H1 (cell line): ENCODE results near the gene PIGS. TPM values are rescaled to one million over a fixed set of nuclear protein-coding genes. Genes with fewer than 3 reads are reported as not detected.

Experiments used
- CTCF ChIA-PET: fragments of 300-600 bp; sonication (Branson Sonifier 250); formaldehyde crosslinking; loops from one replicate; lab custom pipeline; 2021; ENCODE audit not compliant: partially characterized antibody; lab: Charles Lee
- POLR2A ChIA-PET: fragments of 300-600 bp; sonication (Branson Sonifier 250); formaldehyde crosslinking; loops from one replicate; lab custom pipeline; 2021; ENCODE audit warnings: inconsistent platforms; ENCODE audit not compliant: partially characterized antibody; lab: Charles Lee
- DNase-seq, 2 experiments: peaks; one replicate each; pipeline versions ENCODE4 v3.0.0 to v3.0.0-alpha.2; 2010 to 2022; ENCODE audit warnings: low spot score in 2 of 2, low read depth in 1 of 2, mixed read lengths in 1 of 2
- FAIRE-seq: peaks from 2 replicates; lab custom pipeline; 2011; peaks lifted over from hg19 to GRCh38; lab: Jason Lieb, UNC
- H2AFZ ChIP-seq: 2 replicates; pipeline ENCODE4 v1.8.1; 2012; ENCODE audit warnings: low read length, inconsistent platforms
- H2AK5ac ChIP-seq: 2 replicates; pipeline ENCODE4 v1.6.1; 2013; ENCODE audit warnings: low read depth, low read length
- H2BK120ac ChIP-seq: replicated peaks from 2 replicates; pipeline ENCODE3; 2013; ENCODE audit warnings: low read depth, low read length, inconsistent platforms
- H2BK12ac ChIP-seq: 2 replicates; pipeline ENCODE4 v1.6.1; 2013; ENCODE audit warnings: low read depth, low read length
- H2BK15ac ChIP-seq: 2 replicates; pipeline ENCODE4 v1.6.1; 2013; ENCODE audit warnings: low read length
- H2BK20ac ChIP-seq: 2 replicates; pipeline ENCODE4 v1.6.1; 2013; ENCODE audit warnings: low read length
- H2BK5ac ChIP-seq: 2 replicates; pipeline ENCODE4 v1.6.1; 2013; ENCODE audit warnings: low read depth, low read length
- H3K14ac ChIP-seq: 2 replicates; pipeline ENCODE4 v1.6.1; 2013; ENCODE audit warnings: inconsistent platforms; ENCODE audit not compliant: insufficient read length
- H3K18ac ChIP-seq: 2 replicates; pipeline ENCODE4 v1.6.1; 2013; ENCODE audit warnings: low read length; ENCODE audit errors: extremely low read depth
- H3K23ac ChIP-seq: 2 replicates; pipeline ENCODE4 v1.6.1; 2013; ENCODE audit warnings: inconsistent platforms; ENCODE audit not compliant: insufficient read length
- H3K23me2 ChIP-seq: 2 replicates; pipeline ENCODE4 v1.6.1; 2013; ENCODE audit warnings: low read depth, low read length
- H3K27ac ChIP-seq: 2 replicates; pipeline ENCODE4 v1.6.1; 2011; ENCODE audit warnings: low read depth, low read length, inconsistent platforms
- H3K27me3 ChIP-seq, 4 experiments: replicated peaks in 1 of 4; 1 replicate in 1 of 4; 2 replicates in 3 of 4; pipeline versions ENCODE4 v1.6.1 to v1.8.1; 2011 to 2013; ENCODE audit warnings: low read length in 3 of 4, mild to moderate bottlenecking in 3 of 4, inconsistent platforms in 2 of 4, mixed read lengths in 2 of 4, moderate library complexity in 1 of 4; ENCODE audit not compliant: control insufficient read depth in 3 of 4, insufficient read depth in 3 of 4; ENCODE audit errors: extremely low read depth in 1 of 4
- H3K36me3 ChIP-seq, 4 experiments: 2 replicates each; pipeline versions ENCODE4 v1.6.1 to v1.8.1; 2011 to 2013; ENCODE audit warnings: mild to moderate bottlenecking in 4 of 4, low read length in 3 of 4, moderate library complexity in 2 of 4, control low read depth in 1 of 4, inconsistent platforms in 1 of 4; ENCODE audit not compliant: insufficient read depth in 4 of 4, control insufficient read depth in 2 of 4
- H3K4ac ChIP-seq: replicated peaks from 2 replicates; pipeline ENCODE3; 2013; ENCODE audit warnings: low read length, low read depth, mixed read lengths, inconsistent platforms; ENCODE audit not compliant: insufficient read length
- H3K4me1 ChIP-seq, 4 experiments: replicated peaks in 1 of 4; 1 replicate in 1 of 4; 2 replicates in 3 of 4; pipeline versions ENCODE4 v1.6.1 to v1.8.1; 2011 to 2013; ENCODE audit warnings: low read length in 3 of 4, inconsistent platforms in 2 of 4, mixed read lengths in 1 of 4; ENCODE audit not compliant: insufficient read depth in 4 of 4, control insufficient read depth in 3 of 4
- H3K4me2 ChIP-seq, 2 experiments: 2 replicates each; pipeline versions ENCODE4 v1.6.1 to v1.8.1; 2011 to 2013; ENCODE audit warnings: low read depth in 2 of 2, low read length in 2 of 2, control low read depth in 1 of 2, inconsistent platforms in 1 of 2, mild to moderate bottlenecking in 1 of 2; ENCODE audit not compliant: insufficient read depth in 1 of 2
- H3K4me3 ChIP-seq, 4 experiments: fragments of 200-600, 300-600 bp in 1 of 4; sonication (generic), shearing (Covaris generic), sonication (Bioruptor Twin) in 1 of 4; 2 replicates each; pipeline versions ENCODE4 v1.5.1 to v1.8.1; 2011 to 2016; ENCODE audit warnings: low read length in 4 of 4, low read depth in 3 of 4, control low read depth in 2 of 4, inconsistent platforms in 2 of 4, mild to moderate bottlenecking in 2 of 4, mixed read lengths in 1 of 4, moderate library complexity in 1 of 4; ENCODE audit not compliant: insufficient read depth in 2 of 4; ENCODE audit errors: extremely low read depth in 1 of 4
- H3K56ac ChIP-seq: replicated peaks from 2 replicates; pipeline ENCODE3; 2013; ENCODE audit warnings: low read depth, mild to moderate bottlenecking, mixed read lengths, low read length, inconsistent platforms; ENCODE audit not compliant: insufficient read length
- H3K79me1 ChIP-seq: 2 replicates; pipeline ENCODE4 v1.6.1; 2013; ENCODE audit warnings: low read depth, low read length, control low read depth
- H3K79me2 ChIP-seq, 2 experiments: 2 replicates each; pipeline versions ENCODE4 v1.6.1 to v1.8.1; 2012 to 2013; ENCODE audit warnings: low read length in 2 of 2, mild to moderate bottlenecking in 2 of 2, inconsistent platforms in 1 of 2; ENCODE audit not compliant: insufficient read depth in 2 of 2, control insufficient read depth in 1 of 2
- H3K9ac ChIP-seq, 4 experiments: replicated peaks in 1 of 4; 1 replicate in 1 of 4; 2 replicates in 3 of 4; pipeline versions ENCODE4 v1.6.1 to v1.8.1; 2011 to 2013; ENCODE audit warnings: low read depth in 3 of 4, low read length in 3 of 4, control low read depth in 2 of 4, mild to moderate bottlenecking in 2 of 4, moderate library complexity in 2 of 4, inconsistent platforms in 1 of 4; ENCODE audit errors: extremely low read depth in 1 of 4
- H3K9me3 ChIP-seq, 2 experiments: 2 replicates each; pipeline versions ENCODE4 v1.6.1 to v1.8.1; 2012 to 2013; ENCODE audit warnings: mild to moderate bottlenecking in 2 of 2, moderate library complexity in 2 of 2, control low read depth in 1 of 2, inconsistent platforms in 1 of 2, low read depth in 1 of 2, low read length in 1 of 2, mixed read lengths in 1 of 2; ENCODE audit not compliant: insufficient read depth in 2 of 2
- H4K20me1 ChIP-seq, 2 experiments: replicated peaks in 1 of 2; 2 replicates each; pipeline versions ENCODE3 to v1.8.1; 2011 to 2013; ENCODE audit warnings: inconsistent platforms in 2 of 2, low read length in 2 of 2, mild to moderate bottlenecking in 1 of 2; ENCODE audit not compliant: insufficient read depth in 2 of 2, control insufficient read depth in 1 of 2
- H4K5ac ChIP-seq: 2 replicates; pipeline ENCODE4 v1.6.1; 2013; ENCODE audit warnings: low read length, low read depth, mixed read lengths, inconsistent platforms; ENCODE audit not compliant: insufficient read length
- H4K8ac ChIP-seq: 2 replicates; pipeline ENCODE4 v1.8.0; 2013; ENCODE audit warnings: mild to moderate bottlenecking, moderate library complexity, low read length, inconsistent platforms; ENCODE audit not compliant: insufficient read depth; ENCODE audit errors: extremely low read depth
- H4K91ac ChIP-seq: replicated peaks from 2 replicates; pipeline ENCODE3; 2013; ENCODE audit warnings: low read length, mixed read lengths, inconsistent platforms; ENCODE audit not compliant: insufficient read length
- BCL11A ChIP-seq, 2 experiments: IDR thresholded peaks; one replicate each; pipeline ENCODE4 v1.6.1; 2011; ENCODE audit warnings: low read depth in 2 of 2, low read length in 2 of 2, mild to moderate bottlenecking in 2 of 2
- BRCA1 ChIP-seq: IDR thresholded peaks from 2 replicates; pipeline ENCODE4 v1.6.1; 2012; ENCODE audit warnings: low read depth, low read length, improper control_type of control experiment
- CBX8 ChIP-seq: fragments of 300-800, 300-1000 bp; sonication (generic); IDR thresholded peaks from 2 replicates; pipeline ENCODE4 v1.7.1; 2016; ENCODE audit warnings: low read depth, low read length, borderline replicate concordance
- EP300 ChIP-seq, 2 experiments: IDR thresholded peaks; 1 replicate in 1 of 2; 2 replicates in 1 of 2; pipeline ENCODE4 v1.6.1; 2011 to 2012; ENCODE audit warnings: low read depth in 2 of 2, low read length in 2 of 2, mild to moderate bottlenecking in 2 of 2, borderline replicate concordance in 1 of 2, inconsistent platforms in 1 of 2, moderate library complexity in 1 of 2
- PHF8 ChIP-seq: fragments of 200-600 bp; sonication (generic); conservative IDR thresholded peaks from 2 replicates; pipeline ENCODE4 v1.7.1; 2012; ENCODE audit warnings: low read depth, mild to moderate bottlenecking, inconsistent platforms, low read length, moderate library complexity
- POU5F1 ChIP-seq: IDR thresholded peaks from 2 replicates; pipeline ENCODE4 v1.6.1; 2011; ENCODE audit warnings: low read depth, mild to moderate bottlenecking, low read length, moderate library complexity
- RXRA ChIP-seq: IDR thresholded peaks from 2 replicates; pipeline ENCODE4 v1.6.1; 2011; ENCODE audit warnings: low read depth, mild to moderate bottlenecking, low read length, moderate library complexity; ENCODE audit not compliant: insufficient read depth
- SIN3A ChIP-seq, 2 experiments: IDR thresholded peaks in 1 of 2; conservative IDR thresholded peaks in 1 of 2; 2 replicates each; pipeline ENCODE4 v1.6.1; 2011 to 2012; ENCODE audit warnings: low read length in 2 of 2, improper control_type of control experiment in 1 of 2, low read depth in 1 of 2, mild to moderate bottlenecking in 1 of 2
- SIRT6 ChIP-seq: IDR thresholded peaks from one replicate; pipeline ENCODE4 v1.7.1; 2012; ENCODE audit warnings: low read length, inconsistent platforms
- SIX5 ChIP-seq: IDR thresholded peaks from 2 replicates; pipeline ENCODE4 v1.6.1; 2011; ENCODE audit warnings: mild to moderate bottlenecking, low read depth, low read length
- SRF ChIP-seq: IDR thresholded peaks from 2 replicates; pipeline ENCODE4 v1.6.1; 2011; ENCODE audit warnings: mild to moderate bottlenecking, low read depth, low read length, moderate library complexity
- TAF1 ChIP-seq: IDR thresholded peaks from 2 replicates; pipeline ENCODE4 v1.6.1; 2011; ENCODE audit warnings: mild to moderate bottlenecking, low read depth, low read length
- TBP ChIP-seq: IDR thresholded peaks from 2 replicates; pipeline ENCODE4 v1.6.1; 2011; ENCODE audit warnings: low read depth, low read length, improper control_type of control experiment
- WGBS, 2 experiments: shearing (Covaris generic) in 1 of 2; methylation state at CpG; one replicate each; pipeline versions ENCODE4 v1.1.6 to v1.1.7; 2013 to 2015; ENCODE audit warnings: low lambda C conversion rate in 2 of 2, mixed read lengths in 2 of 2, inconsistent platforms in 1 of 2, low coverage in 1 of 2, missing lambda C conversion rate in 1 of 2; ENCODE audit not compliant: insufficient replicate concordance in 2 of 2, insufficient coverage in 1 of 2, insufficient read length in 1 of 2; ENCODE audit errors: extremely low coverage in 1 of 2, missing lambda C conversion rate in 1 of 2; 5-methylcytosine and 5-hydroxymethylcytosine counted together
- polyA plus RNA-seq, 7 experiments: library from polyadenylated mRNA; depleted of rRNA in 3 of 7; stranded (reverse) in 5 of 7; unstranded in 2 of 7; fragments of >200 nt in 5 of 7; fragments of 200-250 nt in 2 of 7; gene quantifications; 1 replicate in 5 of 7; 2 replicates in 1 of 7; 4 replicates in 1 of 7; pipeline versions ENCODE4 v1.2.1 to v1.2.3, GENCODE V29; 2011 to 2013; ENCODE audit warnings: missing spikeins in 2 of 7, mixed read lengths in 2 of 7
- total RNA-seq: library from RNA; stranded (reverse); fragmentation: NEBNext Ultra II Directional; extraction: Animal tissue kit (Norgen Biotek cat#: 25700); gene quantifications from 2 replicates; pipeline ENCODE4 v1.2.1, GENCODE V29; 2021
- TF ChIP-seq, protein P1 (sequence below): IDR thresholded peaks from 2 replicates; pipeline ENCODE4 v1.6.1; 2011; ENCODE audit warnings: low read depth, mild to moderate bottlenecking, low read length; ENCODE audit not compliant: insufficient read depth

The PIGS gene
- total and polyA plus RNA-seq, 2 of the 8 experiments (the other 6 are each of a cell fraction or from before 2014, with no cell fraction given), result 44.3 to 50.6 TPM

- H3K27me3 ChIP-seq, result no peaks in the 10 kb centered on the region
- H2AFZ ChIP-seq, result no peak overlapping the region
- no peak overlapping the region for H4K91ac ChIP-seq
- H2BK20ac ChIP-seq, result no peak overlapping the region
- H2BK15ac ChIP-seq, result no peak overlapping the region
- H3K4ac ChIP-seq, result no peak overlapping the region
- no peaks in the 10 kb centered on the region for H3K79me1 ChIP-seq
- FAIRE-seq (no peak), DNase-seq (no peak)
- no peak overlapping the region for H2BK12ac ChIP-seq
- POLR2A ChIA-PET, result interaction anchor here (1.0 to 2.3 kb wide), 6 partner anchors 10 to 26 kb away, joined by 4 to 10 read pairs (median 5); partner anchors contain the start of genes ALDOC and RSKR
- H4K5ac ChIP-seq, result no peak overlapping the region
- WGBS, 2 experiments, result 97% methylated on average over 4 of the region's 4 CpGs; no CpG with 5 or more reads in 1 of the 2 experiments
- CTCF ChIA-PET, result interaction anchor here (0.6 to 1.9 kb wide), 6 partner anchors 13 to 132 kb away, joined by 3 to 11 read pairs (median 3); no protein-coding TSS in a partner anchor
- H3K56ac ChIP-seq, result no peak overlapping the region
- H3K79me2 ChIP-seq, result peaks cover 3 to 5% of the 10 kb centered on the region in 2 experiments
- no peak overlapping the region for H3K4me3 ChIP-seq
- no peak overlapping the region for H3K23ac ChIP-seq
- no peaks in the 10 kb centered on the region for H3K9me3 ChIP-seq
- no peak overlapping the region for H2BK120ac ChIP-seq
- no peak overlapping the region for H3K18ac ChIP-seq
- H3K4me2 ChIP-seq, result no peak overlapping the region
- no peak overlapping the region for H2BK5ac ChIP-seq
- no peaks in the 10 kb centered on the region for H3K4me1 ChIP-seq
- H3K14ac ChIP-seq, result no peak overlapping the region
- no peak overlapping the region for H4K8ac ChIP-seq
- H3K23me2 ChIP-seq, result no peaks in the 10 kb centered on the region
- no peak overlapping the region for H3K27ac ChIP-seq
- H3K9ac ChIP-seq, result no peak overlapping the region
- peaks cover 29 to 56% (median 47%) of the 10 kb centered on the region in 4 experiments for H3K36me3 ChIP-seq
- peaks cover 3 to 4% of the 10 kb centered on the region in 2 experiments for H4K20me1 ChIP-seq
- H2AK5ac ChIP-seq, result no peak overlapping the region
- TF ChIP-seq, protein P1, sequence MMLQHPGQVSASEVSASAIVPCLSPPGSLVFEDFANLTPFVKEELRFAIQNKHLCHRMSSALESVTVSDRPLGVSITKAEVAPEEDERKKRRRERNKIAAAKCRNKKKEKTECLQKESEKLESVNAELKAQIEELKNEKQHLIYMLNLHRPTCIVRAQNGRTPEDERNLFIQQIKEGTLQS, result no peak
- TF ChIP-seq SIN3A (conservative IDR thresholded peaks at IDR 0.05 in 1 of 2, IDR thresholded peaks at IDR 0.05 in 1 of 2; ENCODE audit: low read depth in 1 of 2, low read length in 2 of 2) (no peak), BRCA1 (no peak), EP300 (IDR thresholded peaks at IDR 0.05; ENCODE audit: borderline replicate concordance in 1 of 2, low read depth in 2 of 2, low read length in 2 of 2) (no peak), SRF (no peak), POU5F1 (no peak), CBX8 (no peak), SIRT6 (no peak), SIX5 (no peak), PHF8 (no peak), RXRA (no peak), TBP (no peak), BCL11A (IDR thresholded peaks at IDR 0.05; ENCODE audit: low read depth in 2 of 2, low read length in 2 of 2) (no peak), TAF1 (no peak)
These were observed 20.9 kb upstream of the PIGS start for GRCh38 chr17:28592260-28592659.
